HEK293 (cell line): ENCODE measurements around the gene CDC20.

Experiments used
- CTCF ChIA-PET: fragments of 350-600 bp; formaldehyde crosslinking; extraction: SDS; loops from one replicate; lab custom pipeline; 2021; ENCODE audit warnings: antibody characterized with exemption; lab: Yijun Ruan, JAX
- POLR2A ChIA-PET: fragments of 300-600 bp; formaldehyde crosslinking; extraction: SDS; loops from one replicate; lab custom pipeline; 2020; ENCODE audit warnings: antibody characterized with exemption, inconsistent platforms; lab: Yijun Ruan, JAX
- H3K27ac ChIP-seq: fragments of 200-500 bp; sonication (Bioruptor generic); 2 replicates; pipeline ENCODE4 v1.5.1; 2014; ENCODE audit warnings: low read depth, low read length, control low read depth, inconsistent platforms; ENCODE audit errors: extremely low read depth
- H3K36me3 ChIP-seq, 2 experiments: fragments of 200-500 bp in 1 of 2; sonication (Bioruptor generic) in 1 of 2; 1 replicate in 1 of 2; 2 replicates in 1 of 2; pipeline ENCODE4 v1.5.1; 2014 to 2017; ENCODE audit warnings: inconsistent platforms in 2 of 2, low read length in 2 of 2; ENCODE audit not compliant: control insufficient read depth in 2 of 2, insufficient read depth in 1 of 2
- H3K4me1 ChIP-seq: fragments of 200-500 bp; sonication (Bioruptor generic); 2 replicates; pipeline ENCODE4 v1.5.1; 2014; ENCODE audit warnings: mild to moderate bottlenecking, low read length, inconsistent platforms; ENCODE audit not compliant: control insufficient read depth, insufficient read depth
- H3K4me3 ChIP-seq: 2 replicates; pipeline ENCODE4 v1.5.1; 2011; ENCODE audit warnings: low read depth, mild to moderate bottlenecking, control low read depth, low read length, moderate library complexity
- H3K9me3 ChIP-seq: fragments of 200-500 bp; sonication (Bioruptor generic); 2 replicates; pipeline ENCODE4 v1.5.1; 2014; ENCODE audit warnings: low read depth, low read length, inconsistent platforms; ENCODE audit not compliant: control insufficient read depth, insufficient read depth
- GLI2 ChIP-seq: fragments of 450-650 bp; formaldehyde crosslinking; IDR thresholded peaks from 2 replicates; pipeline ENCODE4; 2017; ENCODE audit warnings: missing biosample characterization, missing genetic modification characterization, low read depth, borderline replicate concordance
- IKZF3 ChIP-seq: fragments of 450-650 bp; IDR thresholded peaks from 2 replicates; pipeline ENCODE4 v1.5.0; 2018; ENCODE audit warnings: missing biosample characterization, mild to moderate bottlenecking, missing genetic modification characterization, moderate library complexity
- KLF1 ChIP-seq: fragments of 450-650 bp; formaldehyde crosslinking; IDR thresholded peaks from 2 replicates; pipeline ENCODE4 v1.5.1; 2016; ENCODE audit warnings: missing biosample characterization, missing genetic modification characterization
- MYNN ChIP-seq: fragments of 450-650 bp; formaldehyde crosslinking; IDR thresholded peaks from 2 replicates; pipeline ENCODE4 v1.5.1; 2016; ENCODE audit warnings: missing biosample characterization, missing genetic modification characterization, borderline replicate concordance
- RBAK ChIP-seq: fragments of 450-650 bp; formaldehyde crosslinking; IDR thresholded peaks from 2 replicates; pipeline ENCODE4 v1.5.1; 2016; ENCODE audit warnings: missing biosample characterization, missing genetic modification characterization
- SETDB1 ChIP-seq: IDR thresholded peaks from one replicate; pipeline ENCODE4 v1.6.1; 2017; ENCODE audit warnings: mild to moderate bottlenecking, low read length, moderate library complexity, mixed read lengths; ENCODE audit not compliant: insufficient read length
- ZNF184 ChIP-seq: fragments of 450-650 bp; IDR thresholded peaks from 2 replicates; pipeline ENCODE4 v1.5.1; 2018; ENCODE audit warnings: missing biosample characterization, mild to moderate bottlenecking, missing genetic modification characterization
- ZNF394 ChIP-seq: fragments of 450-650 bp; formaldehyde crosslinking; IDR thresholded peaks from 2 replicates; pipeline ENCODE4 v1.5.1; 2016; ENCODE audit warnings: missing biosample characterization, missing genetic modification characterization, mild to moderate bottlenecking, moderate library complexity, borderline replicate concordance
- ZNF433 ChIP-seq: fragments of 450-650 bp; formaldehyde crosslinking; IDR thresholded peaks from 2 replicates; pipeline ENCODE4 v1.5.1; 2016; ENCODE audit warnings: missing biosample characterization, missing genetic modification characterization, low read depth
- ZNF561 ChIP-seq: fragments of 450-650 bp; IDR thresholded peaks from 2 replicates; pipeline ENCODE4 v1.5.1; 2018; ENCODE audit warnings: missing biosample characterization, missing genetic modification characterization, borderline replicate concordance
- ZNF571 ChIP-seq: fragments of 450-650 bp; formaldehyde crosslinking; IDR thresholded peaks from 2 replicates; pipeline ENCODE4 v1.5.0; 2017; ENCODE audit warnings: missing biosample characterization, missing genetic modification characterization
- ZNF600 ChIP-seq: fragments of 450-650 bp; formaldehyde crosslinking; IDR thresholded peaks from 2 replicates; pipeline ENCODE4 v1.5.1; 2016; ENCODE audit warnings: missing biosample characterization, missing genetic modification characterization
- ZNF664 ChIP-seq: fragments of 450-650 bp; formaldehyde crosslinking; IDR thresholded peaks from 2 replicates; pipeline ENCODE4 v1.5.1; 2016; ENCODE audit warnings: missing biosample characterization, missing genetic modification characterization
- ZNF677 ChIP-seq: fragments of 450-650 bp; IDR thresholded peaks from 2 replicates; pipeline ENCODE4 v1.5.0; 2018; ENCODE audit warnings: missing biosample characterization, mild to moderate bottlenecking, missing genetic modification characterization, moderate library complexity
- TF ChIP-seq, protein P1 (sequence below): fragments of 450-650 bp; formaldehyde crosslinking; IDR thresholded peaks from 2 replicates; pipeline ENCODE4 v1.5.1; 2016; ENCODE audit warnings: missing biosample characterization, missing genetic modification characterization
- TF ChIP-seq, protein P2 (sequence below): fragments of 450-650 bp; formaldehyde crosslinking; IDR thresholded peaks from 2 replicates; pipeline ENCODE4 v1.5.1; 2016; ENCODE audit warnings: missing biosample characterization, missing genetic modification characterization
- TF ChIP-seq, protein P3 (sequence below): fragments of 450-650 bp; formaldehyde crosslinking; IDR thresholded peaks from 2 replicates; pipeline ENCODE4 v1.5.1; 2016; ENCODE audit warnings: missing biosample characterization, missing genetic modification characterization

Gene CDC20

DNA sequence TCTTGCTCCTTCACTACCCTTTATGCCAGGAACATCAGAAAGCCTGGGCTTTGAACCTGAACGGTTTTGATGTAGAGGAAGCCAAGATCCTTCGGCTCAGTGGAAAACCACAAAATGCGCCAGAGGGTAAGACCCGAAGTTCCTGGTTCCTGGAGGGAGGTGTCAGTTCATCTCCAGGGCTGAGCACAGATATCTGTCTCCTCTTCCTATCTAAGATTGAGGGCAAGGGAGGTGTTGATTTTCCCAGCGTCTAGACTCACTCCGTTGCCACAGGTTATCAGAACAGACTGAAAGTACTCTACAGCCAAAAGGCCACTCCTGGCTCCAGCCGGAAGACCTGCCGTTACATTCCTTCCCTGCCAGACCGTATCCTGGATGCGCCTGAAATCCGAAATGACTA, 915 bp downstream of the CDC20 start (continued):
- TF ChIP-seq, protein P1, sequence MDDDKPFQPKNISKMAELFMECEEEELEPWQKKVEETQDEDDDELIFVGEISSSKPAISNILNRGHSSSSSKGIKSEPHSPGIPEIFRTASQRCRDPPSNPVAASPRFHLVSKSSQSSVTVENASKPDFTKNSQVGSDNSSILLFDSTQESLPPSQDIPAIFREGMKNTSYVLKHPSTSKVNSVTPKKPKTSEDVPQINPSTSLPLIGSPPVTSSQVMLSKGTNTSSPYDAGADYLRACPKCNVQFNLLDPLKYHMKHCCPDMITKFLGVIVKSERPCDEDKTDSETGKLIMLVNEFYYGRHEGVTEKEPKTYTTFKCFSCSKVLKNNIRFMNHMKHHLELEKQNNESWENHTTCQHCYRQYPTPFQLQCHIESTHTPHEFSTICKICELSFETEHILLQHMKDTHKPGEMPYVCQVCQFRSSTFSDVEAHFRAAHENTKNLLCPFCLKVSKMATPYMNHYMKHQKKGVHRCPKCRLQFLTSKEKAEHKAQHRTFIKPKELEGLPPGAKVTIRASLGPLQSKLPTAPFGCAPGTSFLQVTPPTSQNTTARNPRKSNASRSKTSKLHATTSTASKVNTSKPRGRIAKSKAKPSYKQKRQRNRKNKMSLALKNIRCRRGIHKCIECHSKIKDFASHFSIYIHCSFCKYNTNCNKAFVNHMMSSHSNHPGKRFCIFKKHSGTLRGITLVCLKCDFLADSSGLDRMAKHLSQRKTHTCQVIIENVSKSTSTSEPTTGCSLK, result no peak
- TF ChIP-seq GLI2 (tag by site-specific recombination) (no peak), ZNF433 (no peak), MYNN (no peak), ZNF677 (no peak)

DNA sequence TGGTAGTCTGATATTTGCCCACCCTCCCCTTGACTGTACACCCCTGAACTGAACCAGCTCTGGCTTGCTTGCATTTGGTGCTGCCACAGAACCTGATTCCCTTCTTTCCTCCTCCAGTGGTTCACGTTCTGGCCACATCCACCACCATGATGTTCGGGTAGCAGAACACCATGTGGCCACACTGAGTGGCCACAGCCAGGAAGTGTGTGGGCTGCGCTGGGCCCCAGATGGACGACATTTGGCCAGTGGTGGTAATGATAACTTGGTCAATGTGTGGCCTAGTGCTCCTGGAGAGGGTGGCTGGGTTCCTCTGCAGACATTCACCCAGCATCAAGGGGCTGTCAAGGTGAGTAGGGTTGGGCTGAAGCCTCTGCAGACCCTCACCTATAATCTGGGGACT, 1.8 kb downstream of the CDC20 start:
- Histone ChIP-seq H3K4me3 (peak overlapping the region; percentile 9), H3K9me3 (no peaks in the 10 kb centered on the region), H3K27ac (no peak overlapping the region), H3K4me1 (peaks cover 6% of the 10 kb centered on the region), H3K36me3 (peaks cover 17 to 65% of the 10 kb centered on the region in 2 experiments)
- POLR2A ChIA-PET, result interaction anchor here (0.7 kb wide), 1 partner anchor 11 kb away, joined by 5 read pairs; no protein-coding TSS in a partner anchor
- TF ChIP-seq, protein P1, result no peak
- peak; percentile 17; the same call in 1 of the 2 replicates for TF ChIP-seq ZNF600
- CTCF ChIA-PET, result interaction anchor here (0.6 to 3.2 kb wide), 2 partner anchors 54 to 134 kb away, joined by 3 to 11 read pairs; no protein-coding TSS in a partner anchor

DNA sequence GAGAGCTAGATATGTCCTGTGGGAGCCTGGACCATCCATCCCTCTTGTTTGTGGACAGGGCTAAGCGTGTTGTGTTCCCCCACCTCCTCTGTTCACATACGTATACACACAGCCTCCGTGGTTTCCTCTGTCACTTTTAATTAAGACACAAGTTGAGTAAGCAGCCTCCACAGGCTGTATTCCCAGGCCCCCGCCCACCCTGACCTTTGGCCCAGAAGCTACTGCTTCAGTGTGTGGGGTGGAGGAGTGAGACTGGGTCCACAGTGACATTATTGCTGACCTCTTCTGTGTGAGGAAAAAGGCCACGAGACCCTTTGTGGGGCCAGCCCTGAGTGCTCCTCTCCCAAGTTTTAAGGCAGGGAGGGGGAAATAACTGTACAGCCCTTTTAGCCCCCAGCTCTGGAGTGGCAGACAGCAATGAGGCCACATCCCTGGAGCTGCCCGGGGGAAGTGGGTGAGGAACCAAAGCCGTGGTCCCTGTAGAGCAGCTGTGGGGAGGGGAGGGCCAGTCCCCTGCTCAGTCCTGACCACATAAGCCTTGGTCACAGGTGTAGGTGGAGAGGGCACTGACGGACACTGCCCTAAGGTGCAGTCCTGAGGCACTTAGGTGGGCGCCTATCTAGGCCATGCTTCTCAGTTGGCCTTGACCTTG, 4.6 kb downstream of the CDC20 start:
- peaks cover 8% of the 10 kb centered on the region for H3K4me1 ChIP-seq
- peaks cover 17 to 69% of the 10 kb centered on the region in 2 experiments for H3K36me3 ChIP-seq
- no peaks in the 10 kb centered on the region for H3K9me3 ChIP-seq
- CTCF ChIA-PET, result interaction anchor here (0.7 to 1.1 kb wide), 2 partner anchors 23 to 757 kb away, joined by 3 read pairs; no protein-coding TSS in a partner anchor
- POLR2A ChIA-PET, result interaction anchor here (0.6 to 1.4 kb wide), 4 partner anchors 9 to 247 kb away, joined by 3 to 5 read pairs (median 4); no protein-coding TSS in a partner anchor
- TF ChIP-seq ZNF394 (tag by site-specific recombination) (no peak), IKZF3 (tag by site-specific recombination) (no peak), ZNF184 (tag by site-specific recombination) (no peak), RBAK (tag by site-specific recombination) (no peak), SETDB1 (no peak), GLI2 (tag by site-specific recombination) (no peak), KLF1 (tag by site-specific recombination) (no peak), ZNF664 (no peak), ZNF561 (tag by site-specific recombination) (no peak), ZNF571 (tag by site-specific recombination) (no peak)
- TF ChIP-seq, protein P2, sequence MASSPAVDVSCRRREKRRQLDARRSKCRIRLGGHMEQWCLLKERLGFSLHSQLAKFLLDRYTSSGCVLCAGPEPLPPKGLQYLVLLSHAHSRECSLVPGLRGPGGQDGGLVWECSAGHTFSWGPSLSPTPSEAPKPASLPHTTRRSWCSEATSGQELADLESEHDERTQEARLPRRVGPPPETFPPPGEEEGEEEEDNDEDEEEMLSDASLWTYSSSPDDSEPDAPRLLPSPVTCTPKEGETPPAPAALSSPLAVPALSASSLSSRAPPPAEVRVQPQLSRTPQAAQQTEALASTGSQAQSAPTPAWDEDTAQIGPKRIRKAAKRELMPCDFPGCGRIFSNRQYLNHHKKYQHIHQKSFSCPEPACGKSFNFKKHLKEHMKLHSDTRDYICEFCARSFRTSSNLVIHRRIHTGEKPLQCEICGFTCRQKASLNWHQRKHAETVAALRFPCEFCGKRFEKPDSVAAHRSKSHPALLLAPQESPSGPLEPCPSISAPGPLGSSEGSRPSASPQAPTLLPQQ (tag by site-specific recombination), result no peak
- TF ChIP-seq, protein P3, sequence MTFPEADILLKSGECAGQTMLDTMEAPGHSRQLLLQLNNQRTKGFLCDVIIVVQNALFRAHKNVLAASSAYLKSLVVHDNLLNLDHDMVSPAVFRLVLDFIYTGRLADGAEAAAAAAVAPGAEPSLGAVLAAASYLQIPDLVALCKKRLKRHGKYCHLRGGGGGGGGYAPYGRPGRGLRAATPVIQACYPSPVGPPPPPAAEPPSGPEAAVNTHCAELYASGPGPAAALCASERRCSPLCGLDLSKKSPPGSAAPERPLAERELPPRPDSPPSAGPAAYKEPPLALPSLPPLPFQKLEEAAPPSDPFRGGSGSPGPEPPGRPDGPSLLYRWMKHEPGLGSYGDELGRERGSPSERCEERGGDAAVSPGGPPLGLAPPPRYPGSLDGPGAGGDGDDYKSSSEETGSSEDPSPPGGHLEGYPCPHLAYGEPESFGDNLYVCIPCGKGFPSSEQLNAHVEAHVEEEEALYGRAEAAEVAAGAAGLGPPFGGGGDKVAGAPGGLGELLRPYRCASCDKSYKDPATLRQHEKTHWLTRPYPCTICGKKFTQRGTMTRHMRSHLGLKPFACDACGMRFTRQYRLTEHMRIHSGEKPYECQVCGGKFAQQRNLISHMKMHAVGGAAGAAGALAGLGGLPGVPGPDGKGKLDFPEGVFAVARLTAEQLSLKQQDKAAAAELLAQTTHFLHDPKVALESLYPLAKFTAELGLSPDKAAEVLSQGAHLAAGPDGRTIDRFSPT (tag by site-specific recombination), result no peak
- no peak overlapping the region for H3K27ac ChIP-seq
- no peak overlapping the region for H3K4me3 ChIP-seq
